ENCODE results near the gene CXCL11.

The CXCL11 gene

DNA sequence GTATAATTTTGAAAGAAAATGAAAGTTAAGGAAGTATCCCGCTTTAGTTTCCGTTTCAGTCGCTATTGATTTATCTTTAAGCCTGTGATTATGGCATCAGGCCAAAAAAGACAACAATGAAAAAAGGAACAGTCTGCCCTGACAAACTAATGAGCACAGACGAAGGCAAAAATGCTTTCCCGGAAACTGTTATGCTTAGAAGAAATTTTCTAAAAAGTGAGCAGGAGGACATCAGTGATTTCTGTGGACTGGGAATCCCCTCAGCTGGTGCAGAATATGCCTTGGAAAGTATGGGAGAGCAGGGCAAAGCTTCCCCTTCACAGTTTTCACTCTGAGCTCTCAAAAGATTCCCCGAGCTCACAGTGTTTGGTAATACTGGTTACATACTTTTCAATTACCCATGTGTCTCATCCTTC is 7.5 kb downstream of the CXCL11 start:
- TF ChIP-seq EZH2phosphoT487 (IDR thresholded peaks at IDR 0.05; ENCODE audit: borderline replicate concordance, low read length), result no peak
- TF ChIP-seq, protein P1, sequence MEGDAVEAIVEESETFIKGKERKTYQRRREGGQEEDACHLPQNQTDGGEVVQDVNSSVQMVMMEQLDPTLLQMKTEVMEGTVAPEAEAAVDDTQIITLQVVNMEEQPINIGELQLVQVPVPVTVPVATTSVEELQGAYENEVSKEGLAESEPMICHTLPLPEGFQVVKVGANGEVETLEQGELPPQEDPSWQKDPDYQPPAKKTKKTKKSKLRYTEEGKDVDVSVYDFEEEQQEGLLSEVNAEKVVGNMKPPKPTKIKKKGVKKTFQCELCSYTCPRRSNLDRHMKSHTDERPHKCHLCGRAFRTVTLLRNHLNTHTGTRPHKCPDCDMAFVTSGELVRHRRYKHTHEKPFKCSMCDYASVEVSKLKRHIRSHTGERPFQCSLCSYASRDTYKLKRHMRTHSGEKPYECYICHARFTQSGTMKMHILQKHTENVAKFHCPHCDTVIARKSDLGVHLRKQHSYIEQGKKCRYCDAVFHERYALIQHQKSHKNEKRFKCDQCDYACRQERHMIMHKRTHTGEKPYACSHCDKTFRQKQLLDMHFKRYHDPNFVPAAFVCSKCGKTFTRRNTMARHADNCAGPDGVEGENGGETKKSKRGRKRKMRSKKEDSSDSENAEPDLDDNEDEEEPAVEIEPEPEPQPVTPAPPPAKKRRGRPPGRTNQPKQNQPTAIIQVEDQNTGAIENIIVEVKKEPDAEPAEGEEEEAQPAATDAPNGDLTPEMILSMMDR (IDR thresholded peaks at IDR 0.05; ENCODE audit: low read depth, low read length, poor library complexity, severe bottlenecking), result no peak
- Histone ChIP-seq H3K4me3 (ENCODE audit: low read length) (no peak overlapping the region), H3K9me2 (replicated peaks; ENCODE audit: control insufficient read depth, low read length) (no peaks in the 10 kb centered on the region), H3K27me3 (ENCODE audit: control insufficient read depth, low read length) (peaks cover 17% of the 10 kb centered on the region), H3K36me3 (ENCODE audit: control insufficient read depth, low read length) (no peaks in the 10 kb centered on the region), H3K4me2 (ENCODE audit: low read length) (no peak overlapping the region), H4K20me1 (ENCODE audit: control insufficient read depth, insufficient read depth, low read depth, low read length) (no peaks in the 10 kb centered on the region), H3K27ac (ENCODE audit: low read depth, low read length) (no peak overlapping the region), H3K79me2 (ENCODE audit: control insufficient read depth, low read length) (no peaks in the 10 kb centered on the region), H3K4me1 (ENCODE audit: control insufficient read depth, low read length) (no peaks in the 10 kb centered on the region), H3F3A (ENCODE audit: control insufficient read depth, insufficient read depth) (no peaks in the 10 kb centered on the region), H3K9me3 (ENCODE audit: control insufficient read depth, insufficient read depth, low read length) (no peaks in the 10 kb centered on the region)

DNA sequence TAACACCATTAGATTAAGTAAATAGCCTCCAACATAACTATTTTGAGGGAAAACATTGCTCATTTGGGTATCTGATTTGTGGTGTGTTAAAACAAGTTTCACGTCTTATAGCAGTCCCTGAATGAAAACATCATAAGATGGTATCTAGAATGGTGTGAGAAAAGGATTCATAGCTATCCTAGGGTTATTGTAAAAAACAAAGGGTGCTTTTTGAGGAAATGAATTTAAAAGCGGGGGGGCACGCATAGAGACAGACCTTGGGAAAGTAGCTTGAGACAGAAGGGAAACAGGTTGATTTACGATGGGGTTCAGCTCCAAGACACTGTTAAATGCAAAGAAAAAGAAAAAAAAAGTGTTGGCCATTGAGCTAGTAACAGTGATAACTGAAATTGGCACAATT is 11.8 kb downstream of the CXCL11 start:
- no peaks in the 10 kb centered on the region for H3K9me3 ChIP-seq (ENCODE audit: control insufficient read depth, insufficient read depth, low read length)
- TF ChIP-seq, protein P1 (IDR thresholded peaks at IDR 0.05; ENCODE audit: low read depth, low read length, poor library complexity, severe bottlenecking), result no peak
- TF ChIP-seq EZH2phosphoT487 (IDR thresholded peaks at IDR 0.05; ENCODE audit: borderline replicate concordance, low read length), result no peak
- no peaks in the 10 kb centered on the region for H3K9me2 ChIP-seq (replicated peaks; ENCODE audit: control insufficient read depth, low read length)
- H3K36me3 ChIP-seq (ENCODE audit: control insufficient read depth, low read length), result no peaks in the 10 kb centered on the region
- H3K27ac ChIP-seq (ENCODE audit: low read depth, low read length), result no peak overlapping the region
- H3K4me3 ChIP-seq (ENCODE audit: low read length), result no peak overlapping the region
- H4K20me1 ChIP-seq (ENCODE audit: control insufficient read depth, insufficient read depth, low read depth, low read length), result no peaks in the 10 kb centered on the region
- no peaks in the 10 kb centered on the region for H3K4me1 ChIP-seq (ENCODE audit: control insufficient read depth, low read length)
- H3F3A ChIP-seq (ENCODE audit: control insufficient read depth, insufficient read depth), result no peaks in the 10 kb centered on the region
- H3K27me3 ChIP-seq (ENCODE audit: control insufficient read depth, low read length), result peaks cover 32% of the 10 kb centered on the region
- H3K79me2 ChIP-seq (ENCODE audit: control insufficient read depth, low read length), result no peaks in the 10 kb centered on the region
- no peak overlapping the region for H3K4me2 ChIP-seq (ENCODE audit: low read length)

DNA sequence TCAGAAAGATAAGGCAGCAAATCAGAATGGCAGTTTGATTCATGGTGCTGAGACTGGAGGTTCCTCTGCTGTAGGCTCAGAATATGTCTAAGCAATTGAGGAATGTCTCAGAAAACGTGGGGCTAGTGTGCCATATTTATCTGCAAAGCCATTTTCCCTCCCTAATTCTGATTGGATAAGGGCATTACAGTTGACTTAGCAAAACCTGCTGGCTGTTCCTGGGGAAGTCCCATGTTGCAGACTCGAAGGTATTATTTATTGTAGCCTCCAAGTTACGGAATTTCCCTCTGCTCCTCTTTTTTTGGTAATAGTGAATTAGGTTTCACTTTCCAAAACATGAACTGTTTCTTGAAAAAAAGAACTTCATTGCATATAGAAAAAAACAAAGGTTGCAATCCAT is 12.5 kb downstream of the CXCL11 start, which contains the start of gene CXCL10:
Gene CXCL10 (minus strand): TSS at position 109 of the 400 bp plus-strand sequence. CDS start 66 bp downstream, at position 43.
- no peak for TF ChIP-seq EZH2phosphoT487 (IDR thresholded peaks at IDR 0.05; ENCODE audit: borderline replicate concordance, low read length)
- TF ChIP-seq, protein P1 (IDR thresholded peaks at IDR 0.05; ENCODE audit: low read depth, low read length, poor library complexity, severe bottlenecking), result no peak

More for the DNA sequence above, 12.5 kb downstream of the CXCL11 start, which contains the start of gene CXCL10:
- peaks cover 30% of the 10 kb centered on the region for H3K27me3 ChIP-seq (ENCODE audit: control insufficient read depth, low read length)
- H3K79me2 ChIP-seq (ENCODE audit: control insufficient read depth, low read length), result no peaks in the 10 kb centered on the region
- no peaks in the 10 kb centered on the region for H3K4me1 ChIP-seq (ENCODE audit: control insufficient read depth, low read length)
- no peaks in the 10 kb centered on the region for H3K9me3 ChIP-seq (ENCODE audit: control insufficient read depth, insufficient read depth, low read length)
- H3K36me3 ChIP-seq (ENCODE audit: control insufficient read depth, low read length), result no peaks in the 10 kb centered on the region
- H3K4me2 ChIP-seq (ENCODE audit: low read length), result no peak within 1 kb of the TSS
- no peak within 1 kb of the TSS for H3K27ac ChIP-seq (ENCODE audit: low read depth, low read length)
- H3K9me2 ChIP-seq (replicated peaks; ENCODE audit: control insufficient read depth, low read length), result no peaks in the 10 kb centered on the region
- H3K4me3 ChIP-seq (ENCODE audit: low read length), result no peak within 1 kb of the TSS
- no peaks in the 10 kb centered on the region for H4K20me1 ChIP-seq (ENCODE audit: control insufficient read depth, insufficient read depth, low read depth, low read length)
- no peaks in the 10 kb centered on the region for H3F3A ChIP-seq (ENCODE audit: control insufficient read depth, insufficient read depth)
